IPS DF 4.7 (cell line): Measurements from ENCODE around the gene ZNF575.
"Not testable (repeated sequence)": the region's sequence is repeated elsewhere in the genome, so short reads cannot be mapped to it uniquely, and the experiment has no call there.

ENCODE experiments used
- DNase-seq: peaks from one replicate; pipeline ENCODE4 v3.0.0-alpha.2; 2013; ENCODE audit warnings: low spot score; ENCODE audit errors: extremely low read depth

ZNF575 gene

GRCh38 chr19:43541920-43542650, 9.1 kb downstream of the ZNF575 start:
- no peak for DNase-seq

DNA sequence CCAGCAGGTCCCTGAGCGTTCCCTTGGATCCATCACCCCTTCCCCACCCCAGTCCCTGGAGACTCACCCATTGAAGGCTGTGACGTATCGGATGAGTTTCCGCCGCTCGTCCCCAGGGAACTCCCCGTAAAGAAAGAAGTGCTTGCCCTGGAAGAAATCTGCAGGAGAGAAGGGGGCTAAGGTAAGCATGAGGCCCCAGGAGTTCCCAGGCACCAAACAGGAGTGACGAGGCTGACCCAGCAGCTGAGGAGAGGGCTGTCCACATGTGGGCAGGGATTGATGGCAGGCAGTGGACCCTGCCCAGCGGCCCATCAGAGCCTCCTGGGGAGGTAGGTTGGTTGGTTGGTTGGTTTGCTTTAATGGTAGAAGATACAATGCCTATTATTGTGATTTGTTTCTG, 11.1 kb downstream of the ZNF575 start:
- DNase-seq = no peak

DNA sequence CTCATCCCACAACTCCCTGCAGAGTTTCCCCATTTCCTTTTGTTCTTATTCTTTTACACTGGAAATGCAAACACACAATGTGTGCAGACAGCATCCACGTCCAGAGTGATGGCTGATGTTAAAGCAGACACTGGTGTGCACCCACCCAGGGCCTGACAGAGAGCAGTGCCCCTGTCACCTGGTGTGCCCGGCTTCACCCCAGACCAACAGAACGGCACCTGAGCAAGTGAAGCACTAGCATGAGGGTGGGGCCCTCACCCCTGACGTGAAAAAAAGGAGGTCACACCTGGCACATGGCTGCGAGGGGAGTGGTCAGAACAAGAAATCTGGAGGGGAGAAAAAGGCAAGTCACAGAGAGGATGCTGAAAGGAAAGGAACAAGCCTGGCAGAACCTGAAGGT, 12.3 kb downstream of the ZNF575 start:
- no peak for DNase-seq

- DNase-seq = no peak
Observed at GRCh38 chr19:43545981-43546380, 13.0 kb downstream of the ZNF575 start.

GRCh38 chr19:43546581-43546980, 13.6 kb downstream of the ZNF575 start:
- DNase-seq = no peak

- not testable (repeated sequence) for DNase-seq
Observed at GRCh38 chr19:43547926-43548325, 14.9 kb downstream of the ZNF575 start.

DNA sequence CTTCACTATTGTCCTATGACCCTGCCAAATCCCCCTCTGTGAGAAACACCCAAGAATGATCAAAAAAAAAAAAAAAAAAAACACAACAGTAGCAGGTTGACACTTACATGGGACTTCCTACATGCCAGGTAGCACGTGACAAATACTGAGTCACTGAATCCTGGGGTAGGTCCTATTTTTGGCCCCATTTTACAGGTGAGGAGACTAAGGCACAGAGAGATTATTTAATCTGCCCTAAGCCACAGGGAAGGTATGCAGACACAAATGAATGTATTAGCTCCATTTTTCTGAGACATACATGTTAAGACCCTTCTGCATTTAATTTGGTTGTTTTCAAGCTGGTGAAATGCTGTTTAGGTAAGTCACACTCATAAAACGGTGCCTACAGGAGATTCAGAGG, 15.7 kb downstream of the ZNF575 start:
- DNase-seq = no peak

DNA sequence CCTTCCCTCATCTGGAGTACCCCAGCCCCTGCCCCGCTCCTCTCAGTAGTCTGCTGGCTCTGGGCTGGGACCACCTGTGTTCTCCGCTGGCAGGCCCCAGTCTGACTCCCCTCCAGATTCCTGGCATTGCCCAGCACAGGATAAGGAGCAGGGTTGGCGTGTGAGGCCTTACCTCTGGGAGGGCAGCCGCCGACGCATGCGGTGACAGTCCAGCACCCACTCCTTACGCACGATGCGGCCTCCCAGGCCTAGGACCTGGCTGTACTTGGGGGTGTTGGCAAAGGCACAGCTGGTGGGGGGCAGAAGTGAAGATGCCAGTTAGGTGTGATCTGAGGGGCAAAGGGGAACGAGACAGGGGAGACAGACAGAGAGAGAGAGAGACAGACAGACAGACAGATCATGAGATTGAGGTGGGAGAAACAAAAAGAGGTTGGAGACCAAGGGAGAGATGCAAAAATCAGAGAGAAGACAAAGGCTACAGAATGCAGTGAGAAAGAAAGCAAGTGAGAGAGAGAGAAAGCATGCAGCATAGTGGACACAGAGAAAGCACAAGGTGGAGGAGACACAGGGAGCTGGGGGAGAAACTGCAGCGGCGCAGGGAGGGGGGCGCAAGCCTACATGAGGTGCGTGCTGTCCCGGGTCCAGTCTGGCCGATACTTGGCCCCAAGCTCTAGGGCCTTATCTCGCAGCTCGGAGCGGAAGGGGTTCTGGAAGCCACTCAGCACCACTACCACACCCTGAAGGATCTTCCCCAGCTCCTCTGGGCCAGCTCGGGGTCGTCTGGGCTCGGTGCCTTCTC, 18.6 kb downstream of the ZNF575 start:
- DNase-seq = no peak

GRCh38 chr19:43552198-43552450, 19.1 kb downstream of the ZNF575 start:
- no peak for DNase-seq

- no peak for DNase-seq
Observed at GRCh38 chr19:43552616-43553015, 19.6 kb downstream of the ZNF575 start.

DNA sequence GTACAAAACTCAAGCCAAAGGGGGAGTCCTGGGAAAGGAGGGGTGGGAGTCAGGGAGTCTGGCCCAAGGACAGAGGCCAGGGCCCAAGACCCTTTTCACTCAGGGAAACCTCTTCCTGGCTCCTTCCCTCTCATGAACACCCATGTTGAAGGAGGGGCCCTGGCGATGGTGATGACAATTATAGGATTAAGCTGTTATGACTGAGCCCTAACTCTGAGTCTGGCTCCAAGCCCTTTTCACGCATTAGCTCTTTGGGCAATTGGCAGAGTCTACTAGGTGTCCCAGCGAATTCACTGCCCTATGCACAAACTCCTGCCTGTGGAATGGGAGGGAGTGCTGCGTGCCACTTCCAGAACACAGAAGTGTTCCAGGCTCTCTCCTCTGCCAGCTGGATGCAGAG, 20.7 kb downstream of the ZNF575 start:
- no peak for DNase-seq

- no peak for DNase-seq
Observed at GRCh38 chr19:43554317-43554895, 21.4 kb downstream of the ZNF575 start.

DNA sequence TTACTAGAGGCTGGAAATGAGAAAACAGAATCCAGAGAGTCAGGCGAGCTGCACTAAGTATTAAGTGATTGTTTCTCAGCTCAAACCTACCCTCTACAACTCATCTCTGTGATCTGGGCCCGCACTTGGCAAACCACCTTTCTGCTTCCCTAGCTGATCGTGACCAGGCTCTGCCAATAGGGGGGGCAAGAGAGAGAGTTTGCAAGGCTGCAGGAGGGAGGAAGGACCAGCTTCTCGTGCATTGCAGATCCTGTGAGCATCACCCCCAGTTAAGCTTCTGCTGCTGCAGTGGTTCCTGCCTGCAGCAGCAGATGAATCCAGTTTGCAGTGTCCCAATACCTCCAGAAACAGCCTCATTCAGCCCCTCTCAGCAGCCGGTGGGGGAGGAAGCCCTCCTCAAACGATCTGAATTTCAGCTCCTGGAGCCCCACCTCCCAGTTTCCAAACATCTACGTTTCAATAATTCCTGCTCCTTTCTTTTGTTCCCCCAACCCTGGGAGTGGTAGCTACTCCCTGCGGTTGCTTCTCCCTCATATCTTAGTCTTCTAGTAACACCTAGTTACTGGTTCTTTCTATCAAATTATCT, 22.3 kb downstream of the ZNF575 start:
- no peak for DNase-seq

- no peak for DNase-seq
Observed at GRCh38 chr19:43560687-43561086, 27.7 kb downstream of the ZNF575 start.

DNA sequence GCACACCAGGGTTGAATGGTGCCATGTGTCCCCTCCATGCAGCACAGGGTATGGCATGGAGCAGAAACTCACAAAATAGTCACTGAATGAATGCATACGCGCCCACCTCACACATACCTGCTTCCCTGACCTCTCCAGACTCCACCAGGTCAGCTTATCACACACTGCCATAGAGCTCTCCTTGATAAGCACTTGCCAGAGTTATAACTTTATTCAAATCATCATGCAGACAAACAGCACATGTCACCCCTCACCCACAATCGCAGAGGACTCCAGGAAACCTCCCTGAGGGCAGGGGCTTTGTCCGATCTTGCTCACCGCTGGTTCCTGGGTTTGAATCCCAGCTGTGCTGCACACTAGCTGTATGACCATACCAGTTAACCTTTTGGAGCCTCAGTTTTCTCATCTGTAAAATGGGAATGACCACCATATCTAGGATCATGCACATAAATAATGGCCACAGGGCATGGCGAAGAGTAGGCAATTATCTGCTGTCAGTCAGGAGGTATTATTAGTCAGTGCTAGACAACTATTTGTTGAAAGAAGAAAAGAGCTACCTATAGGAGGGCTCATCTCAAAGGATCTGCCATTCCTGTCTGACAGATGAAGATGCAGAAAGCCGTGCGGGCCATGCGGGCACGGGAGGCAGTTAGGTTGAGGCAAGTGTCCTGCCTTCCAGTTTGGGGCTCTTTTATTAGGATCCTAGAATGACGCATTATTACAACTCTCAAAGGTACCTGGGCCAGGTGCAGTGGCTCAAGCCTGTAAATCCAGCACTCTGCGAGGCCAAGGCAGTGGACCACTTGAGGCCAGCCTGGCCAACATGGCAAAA, 28.4 kb downstream of the ZNF575 start:
- no peak for DNase-seq

- DNase-seq = no peak
Observed at GRCh38 chr19:43562226-43562697, 29.3 kb downstream of the ZNF575 start.

DNA sequence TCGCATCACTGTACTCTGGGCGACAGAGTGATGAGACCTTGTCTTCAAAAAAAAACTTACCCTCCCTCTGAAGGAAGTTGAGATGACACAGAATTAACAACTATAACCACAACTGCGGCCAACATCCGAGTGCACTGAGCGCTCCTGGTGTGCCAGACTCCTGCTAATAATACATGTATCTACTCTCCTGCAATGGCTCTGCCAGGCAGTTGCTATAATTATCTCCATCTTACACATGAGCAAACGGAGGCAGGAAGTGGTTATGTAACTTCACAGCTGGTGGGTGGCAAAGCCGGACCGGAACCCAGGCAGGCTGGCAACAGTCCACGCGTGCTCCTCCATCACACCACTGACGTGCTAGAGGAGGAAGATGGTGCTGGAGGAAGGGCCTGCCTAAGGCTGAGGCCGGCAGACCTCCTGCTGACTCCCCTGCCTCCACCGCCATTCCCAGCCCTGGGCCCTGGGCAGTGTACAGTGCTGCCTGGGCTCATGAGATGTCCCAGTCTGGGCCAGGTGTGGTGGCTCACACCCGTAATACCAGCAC, 29.8 kb downstream of the ZNF575 start:
- DNase-seq = no peak

GRCh38 chr19:43563816-43564457, 30.9 kb downstream of the ZNF575 start:
- no peak for DNase-seq

DNA sequence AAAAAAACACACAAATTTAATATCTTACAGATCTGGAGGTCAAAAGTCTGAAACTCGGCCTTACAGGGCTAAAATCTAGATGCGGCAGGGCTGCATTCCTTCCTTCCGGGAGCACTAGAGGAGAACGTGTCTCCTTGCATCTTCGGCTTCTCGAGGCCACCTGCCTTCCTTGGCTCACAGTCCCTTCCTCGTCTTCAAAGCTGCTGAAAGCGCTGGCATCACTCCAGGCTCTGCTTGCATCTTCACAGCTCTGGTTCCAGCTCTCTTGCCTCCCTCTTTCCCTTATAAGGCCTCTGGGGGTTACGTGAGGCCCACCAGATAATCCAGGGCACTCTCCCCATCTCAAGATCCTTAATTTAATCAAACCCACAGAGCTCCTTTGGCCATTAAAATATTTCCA, 31.8 kb downstream of the ZNF575 start:
- DNase-seq = no peak

- no peak for DNase-seq
Observed at GRCh38 chr19:43569657-43570056, 36.7 kb downstream of the ZNF575 start.
